ENCODE data around the gene CLIP1.

The CLIP1 gene

DNA sequence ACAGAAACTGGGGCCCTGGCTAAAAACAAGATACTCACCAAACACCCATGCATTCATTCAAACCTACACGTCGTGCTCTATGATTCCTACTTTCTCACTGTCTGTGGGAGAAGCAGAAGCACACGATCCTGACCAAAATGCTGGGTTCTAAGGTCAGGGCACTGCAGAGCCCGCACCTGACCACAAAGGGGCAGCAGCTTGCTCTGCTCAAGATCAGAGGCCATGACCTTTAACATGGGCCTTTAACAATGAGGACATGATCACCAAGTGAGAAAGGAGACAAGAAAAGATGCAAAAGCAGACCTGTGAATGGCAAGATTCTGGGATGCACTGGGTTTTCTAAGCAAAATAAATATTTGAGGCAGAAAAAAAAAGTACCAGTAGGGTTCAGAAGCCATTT lies 116.1 kb downstream of the CLIP1 start:
- DNase-seq (ENCODE audit: low read depth), result no peak
- TF ChIP-seq, protein P1, sequence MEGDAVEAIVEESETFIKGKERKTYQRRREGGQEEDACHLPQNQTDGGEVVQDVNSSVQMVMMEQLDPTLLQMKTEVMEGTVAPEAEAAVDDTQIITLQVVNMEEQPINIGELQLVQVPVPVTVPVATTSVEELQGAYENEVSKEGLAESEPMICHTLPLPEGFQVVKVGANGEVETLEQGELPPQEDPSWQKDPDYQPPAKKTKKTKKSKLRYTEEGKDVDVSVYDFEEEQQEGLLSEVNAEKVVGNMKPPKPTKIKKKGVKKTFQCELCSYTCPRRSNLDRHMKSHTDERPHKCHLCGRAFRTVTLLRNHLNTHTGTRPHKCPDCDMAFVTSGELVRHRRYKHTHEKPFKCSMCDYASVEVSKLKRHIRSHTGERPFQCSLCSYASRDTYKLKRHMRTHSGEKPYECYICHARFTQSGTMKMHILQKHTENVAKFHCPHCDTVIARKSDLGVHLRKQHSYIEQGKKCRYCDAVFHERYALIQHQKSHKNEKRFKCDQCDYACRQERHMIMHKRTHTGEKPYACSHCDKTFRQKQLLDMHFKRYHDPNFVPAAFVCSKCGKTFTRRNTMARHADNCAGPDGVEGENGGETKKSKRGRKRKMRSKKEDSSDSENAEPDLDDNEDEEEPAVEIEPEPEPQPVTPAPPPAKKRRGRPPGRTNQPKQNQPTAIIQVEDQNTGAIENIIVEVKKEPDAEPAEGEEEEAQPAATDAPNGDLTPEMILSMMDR (IDR thresholded peaks at IDR 0.05; ENCODE audit: low read depth, low read length, missing control alignments), result peak; percentile 30
- no peak overlapping the region for H3K4me3 ChIP-seq (ENCODE audit: low read depth, low read length)

DNA sequence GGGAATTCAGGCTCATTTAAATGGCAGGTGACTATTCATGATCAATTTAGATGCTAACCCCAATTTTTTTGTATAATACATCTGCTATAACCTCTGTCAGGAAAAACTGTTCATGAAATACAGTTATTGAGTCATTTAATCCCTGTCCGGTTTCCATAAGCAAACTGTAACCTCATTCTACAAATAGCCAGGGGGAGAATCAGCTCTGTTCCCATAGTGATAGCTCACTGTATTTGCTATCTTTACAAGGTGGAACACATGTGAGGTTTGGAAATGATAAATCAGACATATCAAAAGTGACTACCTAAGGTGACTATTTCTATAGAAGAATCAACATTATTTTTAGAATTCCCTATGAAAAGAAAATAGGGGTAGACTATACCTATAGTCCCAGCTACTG lies 117.5 kb downstream of the CLIP1 start:
- TF ChIP-seq, protein P1 (IDR thresholded peaks at IDR 0.05; ENCODE audit: low read depth, low read length, missing control alignments), result no peak
- no peak for DNase-seq (ENCODE audit: low read depth)
- H3K4me3 ChIP-seq (ENCODE audit: low read depth, low read length), result no peak overlapping the region

DNA sequence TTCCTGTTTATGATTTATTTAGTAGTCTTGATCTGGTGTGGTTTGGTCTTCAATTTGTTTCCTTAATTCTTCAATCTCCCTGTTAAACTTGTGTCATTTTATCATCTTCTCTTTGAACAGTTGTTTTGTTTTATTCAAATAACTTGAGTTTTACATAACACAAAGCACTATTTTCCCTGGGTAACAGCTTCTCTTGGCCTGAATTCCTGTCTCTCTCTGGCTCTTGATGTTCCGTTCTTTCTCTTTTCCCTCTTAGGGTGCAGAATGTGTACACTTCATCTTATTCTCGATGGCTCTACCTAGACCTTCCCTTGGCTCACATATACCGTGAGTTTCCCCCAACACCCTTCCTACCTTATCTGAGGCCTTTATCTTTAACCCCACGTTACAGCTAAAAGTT lies 119.4 kb downstream of the CLIP1 start:
- TF ChIP-seq, protein P1 (IDR thresholded peaks at IDR 0.05; ENCODE audit: low read depth, low read length, missing control alignments), result no peak
- no peak overlapping the region for H3K4me3 ChIP-seq (ENCODE audit: low read depth, low read length)
- DNase-seq (ENCODE audit: low read depth), result no peak

DNA sequence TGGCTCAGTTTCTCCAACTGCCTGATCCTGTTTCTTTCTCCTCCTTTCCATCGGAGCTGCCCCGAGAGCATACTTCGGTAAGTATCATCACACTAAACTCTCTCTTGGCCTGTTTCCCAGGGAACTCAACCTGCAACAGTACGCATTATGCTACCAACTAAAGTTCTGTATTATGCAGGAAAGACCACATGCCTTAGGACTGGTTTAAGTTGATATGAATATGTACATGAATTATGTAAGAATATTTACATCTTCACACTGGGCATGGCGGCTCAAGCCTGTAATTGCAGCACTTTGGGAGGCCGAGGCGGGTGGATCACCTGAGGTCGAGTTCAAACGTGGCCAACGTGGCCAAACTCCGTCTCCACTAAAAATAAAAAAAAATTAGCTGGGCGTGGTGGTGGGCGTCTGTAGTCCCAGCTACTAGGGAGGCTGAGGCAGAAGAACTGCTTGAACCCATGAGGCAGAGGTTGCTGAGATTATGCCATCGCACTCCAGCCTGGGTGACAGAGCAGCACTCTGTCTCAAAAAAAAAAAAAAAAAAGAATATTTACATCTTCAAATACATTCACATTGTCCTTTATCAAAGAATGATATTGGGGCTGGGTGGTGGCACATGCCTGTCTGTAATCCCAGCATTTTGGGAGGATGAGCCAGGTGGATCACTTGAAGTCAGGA lies 124.3 kb downstream of the CLIP1 start:
- no peak overlapping the region for H3K4me3 ChIP-seq (ENCODE audit: low read depth, low read length)
- TF ChIP-seq, protein P1 (IDR thresholded peaks at IDR 0.05; ENCODE audit: low read depth, low read length, missing control alignments), result no peak
- DNase-seq (ENCODE audit: low read depth), result no peak

DNA sequence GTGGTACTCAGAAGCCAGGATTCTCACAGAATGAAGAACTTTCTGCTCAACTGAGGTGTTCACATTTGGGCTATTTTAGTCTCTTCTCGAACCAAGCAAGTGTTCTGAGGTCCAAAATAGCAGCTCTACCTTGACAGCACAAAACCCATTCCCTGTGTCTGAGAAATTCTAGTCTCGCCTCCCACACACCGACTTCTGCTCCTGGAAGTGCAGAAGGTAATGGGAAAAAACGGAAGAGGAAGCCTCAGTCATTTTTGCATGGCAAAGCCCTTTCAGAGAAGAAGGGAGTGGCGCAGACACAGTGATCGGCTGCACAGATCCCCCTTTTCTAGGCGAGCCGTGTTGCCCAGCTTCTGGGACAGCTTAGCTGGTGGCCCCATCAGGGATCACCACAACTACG lies 125.0 kb downstream of the CLIP1 start:
- no peak overlapping the region for H3K4me3 ChIP-seq (ENCODE audit: low read depth, low read length)
- DNase-seq (ENCODE audit: low read depth), result no peak
- TF ChIP-seq, protein P1 (IDR thresholded peaks at IDR 0.05; ENCODE audit: low read depth, low read length, missing control alignments), result no peak

DNA sequence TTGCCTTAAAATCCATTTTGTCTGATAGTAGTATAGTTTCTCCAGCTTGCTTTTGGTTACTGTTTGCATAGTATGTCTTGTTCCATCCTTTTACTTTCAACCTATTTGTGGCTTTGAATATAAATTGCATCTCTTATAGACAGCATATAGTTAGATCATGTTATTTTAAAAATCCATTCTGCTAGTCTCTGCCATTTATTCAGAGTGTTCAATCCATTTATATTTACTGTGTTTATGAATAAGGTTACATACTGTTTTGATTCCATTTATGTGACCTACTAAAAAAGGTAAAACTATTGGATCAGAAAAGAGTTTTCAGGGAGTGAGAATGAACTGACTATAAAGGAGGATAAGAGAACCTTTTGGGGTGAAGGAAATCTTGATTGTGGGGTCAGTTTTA lies 126.6 kb downstream of the CLIP1 start:
- TF ChIP-seq, protein P1 (IDR thresholded peaks at IDR 0.05; ENCODE audit: low read depth, low read length, missing control alignments), result no peak
- H3K4me3 ChIP-seq (ENCODE audit: low read depth, low read length), result no peak overlapping the region
- no peak for DNase-seq (ENCODE audit: low read depth)

DNA sequence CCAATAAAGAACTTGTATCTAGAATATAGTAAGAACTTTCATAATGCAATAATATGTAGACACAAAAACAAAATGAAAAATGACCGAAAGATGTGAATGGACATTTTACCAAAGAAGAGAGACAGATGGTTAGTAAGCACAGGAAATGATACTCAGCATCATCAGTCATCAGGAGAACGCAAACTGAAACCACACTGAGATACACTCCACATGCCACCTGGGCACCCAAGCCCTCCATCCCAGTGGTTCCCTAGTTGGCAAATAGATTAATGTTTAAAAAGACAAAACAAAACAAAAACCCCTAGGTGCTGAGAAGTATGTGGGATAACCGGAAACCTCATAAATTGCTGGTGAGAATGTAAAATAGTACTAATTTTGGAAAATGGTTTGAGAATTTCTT lies 129.4 kb downstream of the CLIP1 start:
- no peak overlapping the region for H3K4me3 ChIP-seq (ENCODE audit: low read depth, low read length)
- TF ChIP-seq, protein P1 (IDR thresholded peaks at IDR 0.05; ENCODE audit: low read depth, low read length, missing control alignments), result no peak
- peak; percentile 33 for DNase-seq (ENCODE audit: low read depth)

Data from GM12864 (cell line).